Endothelial cell of umbilical vein (primary cell): ENCODE measurements around the gene RRP1. TPM values are rescaled to one million over a fixed set of nuclear protein-coding genes. Genes with fewer than 3 reads are reported as not detected.

Experiments
- BruUV-seq: library from RNA; stranded (reverse); fragments of 400-500 nt; replicated peaks from 2 replicates; lab custom pipeline; 2021; lab: Mats Ljungman, UMichigan
- CTCF ChIA-PET: fragments of 300-600, 350-600 bp; sonication (Branson Sonifier 250); formaldehyde crosslinking; loops from one replicate; lab custom pipeline; 2021; ENCODE audit warnings: antibody characterized with exemption, inconsistent platforms; lab: Charles Lee
- POLR2A ChIA-PET: fragments of 300-600, 350-600 bp; sonication (Branson Sonifier 250); formaldehyde crosslinking; loops from one replicate; lab custom pipeline; 2021; ENCODE audit warnings: antibody characterized with exemption, inconsistent platforms; lab: Charles Lee
- DNase-seq: peaks from one replicate; pipeline ENCODE4 v3.0.0-alpha.2; 2011; ENCODE audit warnings: low read depth, low spot score
- FAIRE-seq: peaks from 2 replicates; lab custom pipeline; 2011; peaks lifted over from hg19 to GRCh38; lab: Jason Lieb, UNC
- H2AFZ ChIP-seq: 2 replicates; pipeline ENCODE4 v1.6.0; 2012; ENCODE audit warnings: low read depth, low read length, control low read depth, inconsistent platforms
- H3K27ac ChIP-seq: 2 replicates; pipeline ENCODE4 v1.5.1; 2011; ENCODE audit warnings: low read depth, mild to moderate bottlenecking, control low read depth, low read length, moderate library complexity; ENCODE audit not compliant: insufficient read depth
- H3K27me3 ChIP-seq, 2 experiments: 2 replicates each; pipeline versions ENCODE4 v1.6.0 to v1.6.1; 2011; ENCODE audit warnings: low read length in 2 of 2, mixed read lengths in 1 of 2; ENCODE audit not compliant: control insufficient read depth in 2 of 2, insufficient read depth in 2 of 2
- H3K36me3 ChIP-seq, 2 experiments: 2 replicates in 1 of 2; 3 replicates in 1 of 2; pipeline ENCODE4 v1.5.1; 2011; ENCODE audit warnings: low read length in 2 of 2, mild to moderate bottlenecking in 1 of 2, moderate library complexity in 1 of 2; ENCODE audit not compliant: control insufficient read depth in 2 of 2, insufficient read depth in 2 of 2; ENCODE audit errors: extremely low read depth in 1 of 2
- H3K4me1 ChIP-seq: 3 replicates; pipeline ENCODE4 v1.5.1; 2011; ENCODE audit warnings: mild to moderate bottlenecking, low read length; ENCODE audit not compliant: control insufficient read depth, insufficient read depth; ENCODE audit errors: extremely low read depth
- H3K4me2 ChIP-seq: 2 replicates; pipeline ENCODE4 v1.6.1; 2011; ENCODE audit warnings: low read length, control low read depth, mixed read lengths; ENCODE audit not compliant: insufficient read depth
- H3K4me3 ChIP-seq, 3 experiments: fragments of 200-600 bp in 1 of 3; sonication (generic), shearing (Covaris generic) in 1 of 3; replicated peaks in 1 of 3; 2 replicates each; pipeline ENCODE4 v1.5.1; 2011 to 2016; ENCODE audit warnings: control low read depth in 3 of 3, low read length in 3 of 3, mild to moderate bottlenecking in 2 of 3, inconsistent platforms in 1 of 3, low read depth in 1 of 3, moderate library complexity in 1 of 3; ENCODE audit not compliant: insufficient read depth in 1 of 3
- H3K79me2 ChIP-seq: 2 replicates; pipeline ENCODE4 v1.6.0; 2012; ENCODE audit warnings: low read length, inconsistent platforms; ENCODE audit not compliant: control insufficient read depth, insufficient read depth
- H3K9ac ChIP-seq: replicated peaks from 2 replicates; pipeline ENCODE3; 2011; ENCODE audit warnings: low read length, control low read depth; ENCODE audit not compliant: insufficient read depth; ENCODE audit errors: extremely low read depth
- H3K9me1 ChIP-seq: replicated peaks from 3 replicates; pipeline ENCODE4 v1.6.0; 2011; ENCODE audit warnings: mild to moderate bottlenecking, low read length; ENCODE audit not compliant: control insufficient read depth, insufficient read depth; ENCODE audit errors: extremely low read depth
- H3K9me3 ChIP-seq: replicated peaks from 2 replicates; pipeline ENCODE4 v1.5.1; 2012; ENCODE audit warnings: low read length, inconsistent platforms; ENCODE audit not compliant: control insufficient read depth, insufficient read depth
- H4K20me1 ChIP-seq: replicated peaks from 2 replicates; pipeline ENCODE3; 2011; ENCODE audit warnings: mild to moderate bottlenecking, low read length; ENCODE audit not compliant: control insufficient read depth, insufficient read depth; ENCODE audit errors: extremely low read depth
- CTCF ChIP-seq, 2 donors: IDR thresholded peaks; 1 replicate in 1 of 2; 2 replicates in 1 of 2; pipeline ENCODE4 v1.5.1; 2011; ENCODE audit warnings: low read length in 2 of 2, mild to moderate bottlenecking in 2 of 2, moderate library complexity in 2 of 2, control low read depth in 1 of 2, inconsistent platforms in 1 of 2, low read depth in 1 of 2; ENCODE audit not compliant: insufficient read depth in 1 of 2; ENCODE audit errors: extremely low read depth in 1 of 2
- EZH2 ChIP-seq: IDR thresholded peaks from 2 replicates; pipeline ENCODE4 v1.6.1; 2012; ENCODE audit warnings: borderline replicate concordance, low read depth, mild to moderate bottlenecking, moderate library complexity, low read length, inconsistent platforms; ENCODE audit not compliant: severe bottlenecking
- FOS ChIP-seq: IDR thresholded peaks from 2 replicates; pipeline ENCODE4 v1.6.1; 2011; ENCODE audit warnings: mild to moderate bottlenecking, low read length, moderate library complexity, borderline replicate concordance; ENCODE audit not compliant: insufficient read depth
- GATA2 ChIP-seq: IDR thresholded peaks from 2 replicates; pipeline ENCODE4 v1.7.0; 2011; ENCODE audit warnings: low read depth, mild to moderate bottlenecking, moderate library complexity, mixed read lengths, low read length; ENCODE audit not compliant: insufficient read length, insufficient read depth
- JUN ChIP-seq: IDR thresholded peaks from 2 replicates; pipeline ENCODE4 v1.6.1; 2011; ENCODE audit warnings: borderline replicate concordance, low read depth; ENCODE audit not compliant: insufficient read length, insufficient read depth
- MAX ChIP-seq: IDR thresholded peaks from 2 replicates; pipeline ENCODE4 v1.6.1; 2011; ENCODE audit not compliant: insufficient read depth, insufficient read length
- MYC ChIP-seq: IDR thresholded peaks from one replicate; pipeline ENCODE4 v1.6.1; 2011; ENCODE audit warnings: mild to moderate bottlenecking, low read depth, low read length
- POLR2A ChIP-seq: IDR thresholded peaks from 2 replicates; pipeline ENCODE4 v1.6.1; 2012; ENCODE audit warnings: low read depth, mild to moderate bottlenecking, control low read depth, low read length
- POLR2AphosphoS5 ChIP-seq: IDR thresholded peaks from 2 replicates; pipeline ENCODE4 v1.6.1; 2012; ENCODE audit warnings: low read depth, mild to moderate bottlenecking, control low read depth, low read length, moderate library complexity; ENCODE audit not compliant: insufficient read depth
- dilution Hi-C: fragments of 300-500 bp; cut with MboI; formaldehyde crosslinking; loops from one replicate; pipeline ENCODE4 v1.15.0; 2019; ENCODE audit warnings: low sequenced_read_pairs; ENCODE audit not compliant: extremely low pct_ligation_motif_present
- intact Hi-C: fragments of 100-400 bp; cut with micrococcal nuclease; formaldehyde crosslinking; loops from one replicate; pipeline ENCODE4 v1.10.0; 2022
- polyA plus RNA-seq, 4 experiments: library from polyadenylated mRNA; depleted of rRNA in 3 of 4; stranded (reverse) in 3 of 4; unstranded in 1 of 4; fragments of >200 nt; gene quantifications; 2 replicates each; pipeline versions ENCODE4 v1.2.1 to v1.2.3, GENCODE V29; 2011 to 2012; ENCODE audit warnings: missing spikeins in 1 of 4
- total RNA-seq: library from RNA; stranded (reverse); gene quantifications from 2 replicates; pipeline ENCODE4 v1.2.3, GENCODE V29; 2021

Gene RRP1
- total and polyA plus RNA-seq, 2 donors (not counting 3 experiments of a cell fraction or from before 2014, with no cell fraction given), result 15.2 to 36.3 TPM

GRCh38 chr21:43745772-43746517 is 43.4 kb upstream of the RRP1 start:
- no peaks in the 10 kb centered on the region for H3K4me1 ChIP-seq
- dilution Hi-C loops (no loop called here), intact Hi-C loops (no loop called here)
- no TSS peak for BruUV-seq
- H3K9me1 ChIP-seq, result no peaks in the 10 kb centered on the region
- H3K27me3 ChIP-seq, result no peaks in the 10 kb centered on the region
- no peak for FAIRE-seq
- no peaks in the 10 kb centered on the region for H4K20me1 ChIP-seq
- no peaks in the 10 kb centered on the region for H3K9me3 ChIP-seq
- no peak overlapping the region for H3K9ac ChIP-seq
- no peak overlapping the region for H3K27ac ChIP-seq
- no peak overlapping the region for H2AFZ ChIP-seq
- H3K36me3 ChIP-seq, result peaks cover 0 to 8% of the 10 kb centered on the region in 2 experiments
- H3K4me2 ChIP-seq, result no peak overlapping the region
- H3K4me3 ChIP-seq, result no peak overlapping the region
- ChIA-PET CTCF (interaction anchor here (1.2 to 1.4 kb wide), 2 partner anchors 9 to 18 kb away, joined by 3 to 4 read pairs; no protein-coding TSS in a partner anchor), POLR2A (no interaction called here)
- DNase-seq, result no peak
- TF ChIP-seq MYC (no peak), GATA2 (no peak), EZH2 (no peak), MAX (no peak)
- no peaks in the 10 kb centered on the region for H3K79me2 ChIP-seq

GRCh38 chr21:43748622-43749021 is 40.8 kb upstream of the RRP1 start:
- no TSS peak for BruUV-seq
- H3K4me3 ChIP-seq, result no peak overlapping the region
- peaks cover 3 to 14% of the 10 kb centered on the region in 2 experiments for H3K36me3 ChIP-seq
- no peaks in the 10 kb centered on the region for H3K4me1 ChIP-seq
- no peaks in the 10 kb centered on the region for H4K20me1 ChIP-seq
- intact Hi-C loops, result no loop called here
- no peak for TF ChIP-seq GATA2
- TF ChIP-seq JUN, result no peak
- TF ChIP-seq MYC, result no peak
- TF ChIP-seq MAX, result no peak
- TF ChIP-seq FOS, result no peak
- no peak for TF ChIP-seq CTCF (IDR thresholded peaks at IDR 0.05; ENCODE audit: extremely low read depth in 1 of 2, insufficient read depth in 1 of 2, low read depth in 1 of 2, low read length in 2 of 2)
- no peak for TF ChIP-seq POLR2A
- TF ChIP-seq POLR2AphosphoS5, result no peak
- no peak for TF ChIP-seq EZH2
- dilution Hi-C loops, result no loop called here
- H3K9me3 ChIP-seq, result no peaks in the 10 kb centered on the region
- no peak overlapping the region for H3K9ac ChIP-seq
- POLR2A ChIA-PET, result no interaction called here
- no peaks in the 10 kb centered on the region for H3K79me2 ChIP-seq
- H3K27ac ChIP-seq, result no peak overlapping the region
- H3K9me1 ChIP-seq, result no peaks in the 10 kb centered on the region
- FAIRE-seq (no peak), DNase-seq (no peak)
- H2AFZ ChIP-seq, result no peak overlapping the region
- CTCF ChIA-PET, result no interaction called here
- H3K27me3 ChIP-seq, result no peaks in the 10 kb centered on the region
- H3K4me2 ChIP-seq, result no peak overlapping the region
